GM12875 (cell line): ENCODE results near the gene TNS1.

Experiments
- H3K4me3 ChIP-seq: one replicate; pipeline ENCODE4 v1.5.1; 2011; ENCODE audit warnings: low read depth, low read length, control low read depth
- TF ChIP-seq, protein P1 (sequence below): IDR thresholded peaks from 2 replicates; pipeline ENCODE4 v1.5.1; 2011; ENCODE audit warnings: low read depth, mild to moderate bottlenecking, control low read depth, inconsistent platforms, low read length, moderate library complexity, borderline replicate concordance; ENCODE audit not compliant: insufficient read depth

The TNS1 gene

DNA sequence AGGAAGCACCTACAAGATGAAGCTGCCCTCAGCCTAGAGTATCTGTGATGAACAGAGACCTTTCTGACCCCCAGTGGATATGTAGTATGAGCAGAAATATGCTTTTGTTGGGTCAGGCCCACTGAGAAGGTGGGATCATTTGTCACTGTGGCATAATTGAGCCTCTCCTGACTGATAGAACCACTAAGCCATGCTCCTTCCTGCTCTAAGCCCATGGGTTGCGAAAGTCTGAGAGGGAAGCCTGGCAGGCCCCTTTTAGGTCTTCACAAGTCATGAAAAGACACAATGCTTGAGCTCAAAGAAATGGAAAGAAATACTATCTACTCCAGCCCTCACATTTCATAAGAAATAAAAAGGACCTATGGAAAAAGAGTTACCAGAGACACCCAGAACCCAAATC lies 127.7 kb downstream of the TNS1 start:
- no peak overlapping the region for H3K4me3 ChIP-seq
- TF ChIP-seq, protein P1, sequence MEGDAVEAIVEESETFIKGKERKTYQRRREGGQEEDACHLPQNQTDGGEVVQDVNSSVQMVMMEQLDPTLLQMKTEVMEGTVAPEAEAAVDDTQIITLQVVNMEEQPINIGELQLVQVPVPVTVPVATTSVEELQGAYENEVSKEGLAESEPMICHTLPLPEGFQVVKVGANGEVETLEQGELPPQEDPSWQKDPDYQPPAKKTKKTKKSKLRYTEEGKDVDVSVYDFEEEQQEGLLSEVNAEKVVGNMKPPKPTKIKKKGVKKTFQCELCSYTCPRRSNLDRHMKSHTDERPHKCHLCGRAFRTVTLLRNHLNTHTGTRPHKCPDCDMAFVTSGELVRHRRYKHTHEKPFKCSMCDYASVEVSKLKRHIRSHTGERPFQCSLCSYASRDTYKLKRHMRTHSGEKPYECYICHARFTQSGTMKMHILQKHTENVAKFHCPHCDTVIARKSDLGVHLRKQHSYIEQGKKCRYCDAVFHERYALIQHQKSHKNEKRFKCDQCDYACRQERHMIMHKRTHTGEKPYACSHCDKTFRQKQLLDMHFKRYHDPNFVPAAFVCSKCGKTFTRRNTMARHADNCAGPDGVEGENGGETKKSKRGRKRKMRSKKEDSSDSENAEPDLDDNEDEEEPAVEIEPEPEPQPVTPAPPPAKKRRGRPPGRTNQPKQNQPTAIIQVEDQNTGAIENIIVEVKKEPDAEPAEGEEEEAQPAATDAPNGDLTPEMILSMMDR = no peak

- TF ChIP-seq, protein P1 = no peak
- H3K4me3 ChIP-seq = no peak overlapping the region
Observed at GRCh38 chr2:217873371-217873770, 129.4 kb downstream of the TNS1 start.

GRCh38 chr2:217872319-217872718 lies 130.5 kb downstream of the TNS1 start:
- TF ChIP-seq, protein P1 = no peak
- H3K4me3 ChIP-seq = no peak overlapping the region

- TF ChIP-seq, protein P1 = no peak
- H3K4me3 ChIP-seq = no peak overlapping the region
Observed at GRCh38 chr2:217870528-217871011, 132.2 kb downstream of the TNS1 start.

DNA sequence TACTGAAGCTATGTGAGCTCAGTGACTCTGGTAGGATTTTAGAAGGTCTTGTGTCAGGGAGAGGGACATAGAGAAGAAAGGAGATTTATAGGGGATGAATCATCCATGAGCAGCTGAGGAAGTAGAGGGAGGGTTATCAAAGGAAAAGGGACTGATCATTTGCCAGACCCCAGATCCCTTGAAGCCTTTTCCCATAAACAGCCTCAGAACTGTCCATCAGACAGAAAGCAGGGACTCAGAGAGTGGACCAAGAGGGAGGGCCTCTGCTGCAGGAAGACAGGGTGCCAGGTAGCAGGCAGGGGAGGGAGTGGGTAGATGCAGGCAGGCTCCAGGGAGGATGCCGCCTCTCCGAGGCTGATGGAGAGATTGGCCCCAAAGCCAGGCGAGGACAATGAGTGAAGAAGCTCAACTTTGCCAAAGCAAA lies 133.9 kb downstream of the TNS1 start:
- H3K4me3 ChIP-seq = no peak overlapping the region
- TF ChIP-seq, protein P1 = no peak

DNA sequence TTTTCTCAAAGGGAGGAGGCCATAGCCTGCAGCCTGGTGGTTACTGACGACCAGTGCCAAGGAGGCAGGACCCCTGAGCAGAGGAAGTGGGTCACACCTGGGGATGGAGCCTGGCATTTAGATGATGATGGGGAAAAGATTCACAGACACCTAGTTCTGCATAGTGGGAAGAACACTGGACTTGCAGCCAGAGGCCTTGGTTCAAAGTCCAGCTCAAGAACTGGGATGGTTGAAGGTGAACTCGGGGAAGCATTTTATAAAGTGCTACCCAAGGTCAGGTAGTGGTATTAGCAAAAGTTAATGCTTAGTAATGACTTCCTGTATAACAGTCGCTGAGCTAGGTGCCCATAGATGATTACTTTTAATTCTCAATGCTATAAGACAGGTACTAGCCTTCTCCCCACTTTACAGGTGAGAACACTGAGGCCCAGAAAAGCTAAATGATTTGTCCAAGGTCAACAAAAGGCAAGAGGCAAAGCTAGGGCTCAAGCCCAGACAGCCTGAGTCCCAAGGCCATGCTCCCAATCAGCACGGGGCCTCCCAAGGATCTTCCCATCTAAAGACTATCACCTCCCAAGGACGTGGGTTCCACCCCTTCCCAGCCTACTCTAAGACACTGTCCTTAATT lies 134.4 kb downstream of the TNS1 start:
- TF ChIP-seq, protein P1 = no peak
- H3K4me3 ChIP-seq = no peak overlapping the region

DNA sequence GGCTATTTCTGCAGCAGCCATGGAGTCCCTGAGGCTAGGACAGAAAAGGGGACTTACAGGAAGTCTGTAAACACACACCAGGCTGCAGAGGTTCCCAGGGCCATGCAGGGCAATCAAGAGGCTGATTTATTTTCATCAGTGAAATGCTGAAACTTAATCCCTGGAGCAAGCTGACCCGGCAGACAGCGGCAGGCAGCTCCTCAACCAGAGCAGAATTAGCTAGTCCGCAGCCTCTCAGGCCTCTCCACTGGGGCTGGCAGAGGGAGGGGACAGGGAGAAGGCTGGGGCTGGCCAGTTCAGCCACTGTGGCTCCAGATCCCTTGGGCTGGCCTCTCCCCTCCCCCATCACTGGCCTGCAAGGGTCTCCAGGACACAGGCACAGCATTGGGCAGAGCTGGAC lies 136.3 kb downstream of the TNS1 start:
- TF ChIP-seq, protein P1 = no peak
- H3K4me3 ChIP-seq = no peak overlapping the region
